Activated gamma-delta T cell (primary cell): ENCODE data around the gene SERINC3.

Experiments
- DNase-seq: peaks from one replicate; lab custom pipeline; 2025; lab: John Stamatoyannopoulos, UW

SERINC3 gene

GRCh38 chr20:44532981-44533331, 11.1 kb upstream of the SERINC3 start:
- DNase-seq, result no peak

GRCh38 chr20:44532259-44532980, 10.6 kb upstream of the SERINC3 start:
- no peak for DNase-seq

- DNase-seq, result no peak
Measured at GRCh38 chr20:44528309-44528708, 6.4 kb upstream of the SERINC3 start.

DNA sequence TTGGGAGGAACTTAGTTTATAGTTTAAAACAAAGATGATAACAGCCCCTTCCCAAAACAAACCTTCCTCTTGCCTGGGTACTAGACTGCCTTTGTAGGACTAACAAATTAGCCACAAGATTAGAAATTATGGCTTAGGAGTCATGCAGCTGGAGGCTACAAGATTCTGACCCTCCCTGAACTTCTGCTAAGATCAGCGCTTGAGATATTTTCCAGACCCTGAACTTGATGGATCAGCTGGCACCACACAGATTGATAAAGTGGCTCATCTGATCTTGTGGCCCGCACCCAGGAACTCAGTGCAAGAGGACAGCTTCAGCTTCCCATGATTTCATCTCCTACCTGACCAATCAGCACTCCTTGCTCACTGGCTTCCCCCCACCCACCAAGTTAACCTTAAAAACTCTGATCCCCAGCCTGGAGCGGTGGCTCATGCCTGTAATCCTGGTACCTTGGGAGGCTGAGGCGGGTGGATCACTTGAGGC, 5.9 kb upstream of the SERINC3 start:
- DNase-seq, result no peak

DNA sequence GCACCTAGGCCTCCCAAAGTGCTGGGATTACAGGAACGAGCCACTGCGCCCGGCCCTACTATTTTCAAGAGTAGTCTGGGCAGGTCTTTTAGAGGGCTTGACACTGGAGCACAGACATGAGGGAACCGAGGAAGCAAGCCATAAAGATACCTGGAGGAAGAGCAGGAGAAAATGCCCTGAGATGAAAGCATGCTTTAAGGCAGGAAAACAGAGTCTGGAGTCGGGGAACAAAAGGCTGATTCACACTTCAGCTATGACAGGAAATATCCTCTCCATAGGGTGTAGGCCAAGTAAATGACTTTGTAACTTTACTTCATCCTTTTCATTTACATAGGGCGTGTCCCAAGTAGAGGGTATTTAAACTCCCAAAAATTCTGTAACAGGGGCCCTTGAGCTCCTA, 4.3 kb upstream of the SERINC3 start:
- no peak for DNase-seq

DNA sequence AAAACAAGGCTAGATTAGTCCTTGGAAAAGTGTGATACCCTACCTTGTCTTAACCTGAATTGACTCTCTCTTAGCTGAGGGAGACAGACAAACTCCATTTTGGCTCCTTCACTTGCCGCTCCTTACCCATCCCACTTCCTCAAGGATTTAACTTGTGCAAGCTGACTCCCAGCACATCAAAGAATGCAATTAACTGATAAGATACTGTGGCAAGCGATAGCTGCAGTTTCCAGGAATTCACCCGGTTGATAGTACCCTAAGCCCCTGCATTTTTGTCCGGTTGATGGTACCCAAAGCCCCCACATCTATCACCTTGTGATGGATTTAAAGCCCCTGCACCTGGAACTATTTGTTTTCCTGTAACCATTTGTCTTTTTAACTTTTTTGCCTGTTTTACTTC, 1.9 kb upstream of the SERINC3 start:
- DNase-seq, result no peak

DNA sequence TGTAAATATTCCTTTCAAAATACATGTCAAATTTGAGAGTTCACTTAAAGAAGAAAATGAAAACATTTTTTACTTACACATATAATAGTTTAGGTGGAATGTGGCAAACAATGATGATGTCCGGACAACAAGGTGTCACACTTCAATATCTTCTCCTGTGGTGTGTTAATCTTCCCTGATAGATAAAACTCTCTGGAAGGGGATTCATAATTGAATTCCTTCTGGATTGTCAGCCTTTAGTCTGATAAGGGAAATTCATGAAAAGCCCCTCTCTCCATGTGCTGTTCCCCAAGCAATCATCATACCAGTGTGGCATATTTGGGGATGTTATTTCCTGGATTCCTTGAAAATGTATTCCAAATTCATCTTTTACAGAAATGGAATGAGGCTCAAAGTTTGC, 971 bp upstream of the SERINC3 start:
- DNase-seq, result no peak

GRCh38 chr20:44520881-44521280, 989 bp downstream of the SERINC3 start:
- DNase-seq, result no peak

DNA sequence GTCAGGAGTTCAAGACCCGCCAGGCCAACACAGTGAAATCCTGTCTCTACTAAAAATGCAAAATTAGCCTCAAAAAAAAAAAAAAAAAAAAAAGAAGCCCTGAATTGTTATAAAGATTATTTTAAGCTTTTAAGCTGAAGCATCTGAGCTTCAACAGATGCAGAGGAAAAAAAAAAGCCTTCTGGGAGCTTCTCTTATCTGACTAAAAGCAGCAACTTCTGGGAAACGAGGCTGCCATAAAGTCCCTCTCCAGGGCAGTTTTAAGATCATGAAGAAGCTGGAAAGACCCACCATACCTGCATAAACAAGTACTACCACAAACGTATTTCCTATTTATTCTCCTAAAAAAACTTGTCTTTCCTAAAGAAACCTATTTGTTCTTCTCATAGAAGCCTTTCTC, 3.6 kb downstream of the SERINC3 start:
- DNase-seq, result no peak

DNA sequence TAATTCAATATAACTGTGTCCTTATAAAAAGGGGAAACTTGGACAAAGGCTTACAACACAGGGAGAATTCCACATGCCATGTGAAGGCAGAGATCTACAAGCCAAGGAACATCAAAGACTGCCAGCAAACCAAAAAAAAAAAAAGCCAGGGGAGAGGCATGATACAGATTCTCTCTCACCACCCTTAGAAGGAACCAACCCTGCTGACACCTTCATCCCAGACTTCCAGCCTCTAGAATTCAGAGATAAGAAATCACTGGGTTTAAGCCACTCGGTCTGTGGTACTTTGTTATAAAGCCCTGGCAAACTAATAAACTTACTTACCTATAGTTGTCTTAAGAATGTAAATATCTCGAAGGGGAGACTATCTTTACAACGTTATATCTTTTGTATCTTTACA, 4.4 kb downstream of the SERINC3 start:
- no peak for DNase-seq

DNA sequence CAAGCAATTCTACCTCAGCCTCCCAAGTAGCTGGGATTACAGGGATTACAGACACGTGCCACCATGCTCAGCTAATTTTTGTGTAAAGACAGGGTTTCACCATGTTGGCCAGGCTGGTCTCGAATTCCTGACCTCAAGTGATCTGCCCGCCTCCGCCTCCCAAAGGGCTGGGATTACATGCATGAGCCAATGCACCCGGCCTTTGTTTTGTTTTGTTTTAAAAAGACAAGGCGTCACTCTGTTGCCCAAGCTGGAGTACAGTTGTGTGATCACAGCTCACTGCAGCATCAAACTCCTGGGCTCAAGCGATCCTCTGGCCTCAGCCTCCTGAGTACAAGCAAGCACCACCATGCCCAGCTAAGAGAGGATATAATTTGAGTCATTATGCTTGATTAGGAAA, 5.4 kb downstream of the SERINC3 start:
- no peak for DNase-seq

DNA sequence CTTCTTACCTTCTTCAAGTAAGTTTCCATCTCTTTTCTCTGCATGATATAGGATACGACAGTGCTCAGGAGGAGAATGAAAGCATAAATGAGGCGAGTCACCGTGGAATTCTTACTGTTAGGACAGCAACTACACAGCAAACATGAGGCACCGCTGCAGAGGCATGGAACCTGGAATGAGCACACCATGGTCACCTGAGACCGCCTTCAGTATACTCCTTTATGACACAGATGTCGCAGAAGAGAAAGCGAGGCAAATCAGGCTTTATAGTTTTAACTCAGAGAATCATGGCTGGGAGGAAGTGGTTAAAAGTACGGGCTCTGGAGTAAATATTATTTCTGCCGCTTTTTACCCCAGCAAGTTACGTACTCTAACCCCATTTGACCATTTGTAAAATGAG, 8.0 kb downstream of the SERINC3 start:
- DNase-seq, result no peak

- DNase-seq, result no peak
Measured at GRCh38 chr20:44509762-44510161, 12.1 kb downstream of the SERINC3 start.

GRCh38 chr20:44504402-44505307, 17.2 kb downstream of the SERINC3 start:
- DNase-seq, result no peak

- no peak for DNase-seq
Measured at GRCh38 chr20:44502968-44503367, 18.9 kb downstream of the SERINC3 start.

GRCh38 chr20:44501448-44501847, 20.4 kb downstream of the SERINC3 start:
- no peak for DNase-seq

GRCh38 chr20:44500221-44500620, 21.6 kb downstream of the SERINC3 start:
- DNase-seq, result no peak

DNA sequence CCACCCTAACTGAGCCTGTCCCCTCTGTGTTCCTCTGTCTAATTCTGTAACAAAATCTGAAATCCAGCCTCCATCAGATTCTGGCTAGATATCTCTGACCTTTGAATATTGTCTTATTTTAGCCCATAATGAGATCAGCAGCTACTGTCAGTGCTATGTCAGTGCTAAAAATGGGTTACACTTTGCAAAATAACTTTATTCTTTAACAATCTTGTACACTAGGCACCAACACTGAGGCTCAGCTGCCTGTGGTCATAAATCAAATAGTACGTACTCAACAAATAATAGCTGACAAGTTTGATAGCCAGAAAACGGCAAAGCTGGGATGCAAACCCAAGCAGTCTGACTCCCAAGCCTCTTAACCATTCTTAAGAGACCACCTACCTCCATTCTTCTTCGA, 24.1 kb downstream of the SERINC3 start:
- DNase-seq, result no peak

GRCh38 chr20:44496976-44497375, 24.9 kb downstream of the SERINC3 start:
- DNase-seq, result no peak

GRCh38 chr20:44495802-44496481, 25.9 kb downstream of the SERINC3 start:
- no peak for DNase-seq

GRCh38 chr20:44495257-44495656, 26.6 kb downstream of the SERINC3 start:
- no peak for DNase-seq

DNA sequence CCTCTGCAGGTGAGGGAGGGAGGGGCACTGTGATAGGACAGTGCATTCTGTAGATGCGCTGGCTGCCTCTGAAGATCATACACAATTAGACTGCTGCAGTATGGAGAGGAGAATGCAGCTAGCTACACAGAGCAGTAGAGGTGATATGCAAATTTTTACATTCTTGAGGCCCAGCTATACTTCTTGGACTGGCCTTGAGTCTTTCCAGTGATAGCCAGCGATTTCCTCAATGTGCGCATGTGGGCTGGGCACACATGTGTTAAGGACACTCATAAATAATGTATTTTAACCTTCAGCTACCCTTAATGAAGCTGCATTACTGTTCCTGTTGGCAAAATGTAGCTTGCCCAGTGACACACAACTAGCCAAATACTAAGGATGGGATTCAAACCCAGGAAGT, 27.2 kb downstream of the SERINC3 start:
- DNase-seq, result no peak

DNA sequence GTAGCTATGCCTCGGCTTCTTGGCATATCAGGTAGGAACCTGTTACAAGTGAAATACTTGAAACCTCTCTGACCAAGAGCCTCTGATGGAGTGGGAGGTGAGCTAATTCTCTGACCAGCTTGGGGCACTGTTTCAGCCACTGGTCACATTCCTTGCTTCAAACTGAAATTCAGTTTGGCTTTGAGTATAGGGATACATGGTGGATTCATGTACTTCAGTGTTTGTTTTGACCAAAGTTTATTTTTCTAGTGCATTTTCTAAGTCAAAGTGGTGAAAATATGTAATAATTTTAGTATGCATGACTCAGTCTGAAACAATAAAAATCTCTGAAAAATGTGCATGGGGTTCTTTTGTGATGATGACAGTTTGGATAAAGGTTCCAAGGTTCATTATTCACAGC, 27.6 kb downstream of the SERINC3 start:
- no peak for DNase-seq
